Measurements from ENCODE around the gene C1QB. TPM values are rescaled to one million over a fixed set of nuclear protein-coding genes. Genes with fewer than 3 reads are reported as not detected.

The C1QB gene
- polyA plus RNA-seq, 1 donor (not counting 4 experiments of a cell fraction or from before 2014, with no cell fraction given): not detected

DNA sequence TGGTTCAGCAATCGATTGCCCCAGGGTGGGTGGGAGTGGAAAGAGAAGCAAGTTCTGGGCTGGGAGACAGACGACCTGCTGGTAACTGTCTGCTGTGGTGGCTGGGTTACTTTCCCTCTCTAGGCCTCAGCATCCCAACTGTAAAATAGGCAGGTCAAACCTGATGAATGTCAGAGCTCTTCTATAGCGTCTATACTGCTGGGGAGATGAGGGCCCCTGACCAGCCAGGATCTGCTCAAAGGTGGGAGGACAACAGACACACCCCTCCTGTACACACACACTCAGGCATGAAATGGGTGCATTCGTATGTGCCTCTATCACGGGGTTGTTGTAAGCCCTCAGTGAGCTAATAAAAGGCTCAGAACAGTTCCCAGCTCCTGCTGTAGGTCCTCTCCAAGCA is 44.9 kb downstream of the C1QB start:
- no peak for DNase-seq (ENCODE audit: low read depth, low spot score)
- Histone ChIP-seq H4K20me1 (ENCODE audit: control insufficient read depth, extremely low read depth, insufficient read depth, low read length) (no peaks in the 10 kb centered on the region), H3K36me3 (ENCODE audit: control insufficient read depth in 2 of 2, extremely low read depth in 1 of 2, insufficient read depth in 2 of 2, low read length in 2 of 2) (no peaks in the 10 kb centered on the region), H3K4me3 (ENCODE audit: control insufficient read depth in 2 of 3, extremely low read depth in 1 of 3, insufficient read depth in 2 of 3, low read depth in 1 of 3, low read length in 3 of 3) (no peak overlapping the region), H3K27me3 (ENCODE audit: control insufficient read depth, extremely low read depth, insufficient read depth, low read length) (no peaks in the 10 kb centered on the region), H2AFZ (ENCODE audit: control insufficient read depth, low read length) (no peak overlapping the region), H3K79me2 (ENCODE audit: control insufficient read depth, insufficient read depth, low read length) (no peaks in the 10 kb centered on the region), H3K4me2 (ENCODE audit: control insufficient read depth, extremely low read depth, insufficient read depth, low read depth, low read length) (no peak overlapping the region), H3K9ac (ENCODE audit: control insufficient read depth, extremely low read depth, insufficient read depth, low read length) (no peak overlapping the region), H3K4me1 (ENCODE audit: control insufficient read depth, extremely low read depth, insufficient read depth, low read length) (no peaks in the 10 kb centered on the region), H3K27ac (ENCODE audit: control insufficient read depth, insufficient read depth, low read length) (no peak overlapping the region), H3K9me1 (ENCODE audit: control insufficient read depth, extremely low read depth, insufficient read depth, low read length) (no peaks in the 10 kb centered on the region), H3K9me3 (ENCODE audit: control insufficient read depth, low read depth, low read length) (no peaks in the 10 kb centered on the region)
- TF ChIP-seq, protein P1, sequence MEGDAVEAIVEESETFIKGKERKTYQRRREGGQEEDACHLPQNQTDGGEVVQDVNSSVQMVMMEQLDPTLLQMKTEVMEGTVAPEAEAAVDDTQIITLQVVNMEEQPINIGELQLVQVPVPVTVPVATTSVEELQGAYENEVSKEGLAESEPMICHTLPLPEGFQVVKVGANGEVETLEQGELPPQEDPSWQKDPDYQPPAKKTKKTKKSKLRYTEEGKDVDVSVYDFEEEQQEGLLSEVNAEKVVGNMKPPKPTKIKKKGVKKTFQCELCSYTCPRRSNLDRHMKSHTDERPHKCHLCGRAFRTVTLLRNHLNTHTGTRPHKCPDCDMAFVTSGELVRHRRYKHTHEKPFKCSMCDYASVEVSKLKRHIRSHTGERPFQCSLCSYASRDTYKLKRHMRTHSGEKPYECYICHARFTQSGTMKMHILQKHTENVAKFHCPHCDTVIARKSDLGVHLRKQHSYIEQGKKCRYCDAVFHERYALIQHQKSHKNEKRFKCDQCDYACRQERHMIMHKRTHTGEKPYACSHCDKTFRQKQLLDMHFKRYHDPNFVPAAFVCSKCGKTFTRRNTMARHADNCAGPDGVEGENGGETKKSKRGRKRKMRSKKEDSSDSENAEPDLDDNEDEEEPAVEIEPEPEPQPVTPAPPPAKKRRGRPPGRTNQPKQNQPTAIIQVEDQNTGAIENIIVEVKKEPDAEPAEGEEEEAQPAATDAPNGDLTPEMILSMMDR (optimal IDR thresholded peaks at IDR 0.05 in 1 of 3, IDR thresholded peaks at IDR 0.05 in 1 of 3, conservative IDR thresholded peaks at IDR 0.05 in 1 of 3; ENCODE audit: extremely low read depth in 1 of 3, insufficient read depth in 2 of 3, low read length in 3 of 3): no peak
- no peak for TF ChIP-seq EZH2 (IDR thresholded peaks at IDR 0.05; ENCODE audit: low read length)
- dilution Hi-C loops (cut with MboI; ENCODE audit: extremely low pct_ligation_motif_present, low sequenced_read_pairs): no loop called here
- FAIRE-seq: no peak

DNA sequence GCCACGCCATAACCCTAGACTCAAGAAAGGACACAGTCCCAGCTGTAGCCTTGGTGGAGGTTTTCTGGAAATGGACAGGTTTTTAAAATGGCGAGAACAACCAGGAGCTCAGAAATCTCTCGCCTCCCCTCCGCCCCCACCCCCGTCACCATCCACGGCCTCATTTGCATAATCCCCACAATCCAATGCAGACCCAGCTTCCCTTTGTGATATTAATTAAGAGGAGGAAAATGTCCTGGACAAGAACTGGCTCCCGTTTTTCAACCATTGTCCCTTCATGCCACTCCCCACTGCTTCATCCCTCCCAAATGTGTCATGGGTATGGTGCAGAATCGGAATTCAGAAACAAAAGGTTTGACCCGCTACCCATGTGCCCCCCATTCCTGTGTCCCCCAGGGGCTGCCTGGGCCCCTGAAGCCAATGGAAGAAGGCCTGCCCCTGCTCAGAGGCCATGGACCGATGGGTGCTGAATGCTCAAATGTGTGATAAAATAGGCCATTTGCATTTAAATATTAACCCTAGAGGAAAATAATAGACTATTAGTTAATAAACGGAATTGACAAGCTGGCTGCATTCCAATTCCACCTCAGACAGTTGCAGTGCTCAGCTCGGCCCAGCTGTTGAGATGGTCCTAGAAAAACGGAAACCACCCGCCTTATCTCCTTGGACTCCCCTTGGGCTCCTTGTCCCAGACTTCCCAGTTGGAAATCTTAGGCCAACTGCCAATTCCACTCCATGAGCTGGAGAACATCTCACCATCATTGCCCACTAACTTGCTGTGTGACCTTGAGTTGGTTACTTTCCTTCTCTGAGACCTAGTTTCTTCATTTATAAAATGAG is 46.9 kb downstream of the C1QB start:
- H3K4me3 ChIP-seq (ENCODE audit: control insufficient read depth in 2 of 3, extremely low read depth in 1 of 3, insufficient read depth in 2 of 3, low read depth in 1 of 3, low read length in 3 of 3): no peak overlapping the region
- DNase-seq (ENCODE audit: low read depth, low spot score): no peak
- no peak overlapping the region for H3K4me2 ChIP-seq (ENCODE audit: control insufficient read depth, extremely low read depth, insufficient read depth, low read depth, low read length)
- no peaks in the 10 kb centered on the region for H3K4me1 ChIP-seq (ENCODE audit: control insufficient read depth, extremely low read depth, insufficient read depth, low read length)
- dilution Hi-C loops (cut with MboI; ENCODE audit: extremely low pct_ligation_motif_present, low sequenced_read_pairs): no loop called here
- no peaks in the 10 kb centered on the region for H4K20me1 ChIP-seq (ENCODE audit: control insufficient read depth, extremely low read depth, insufficient read depth, low read length)
- no peaks in the 10 kb centered on the region for H3K27me3 ChIP-seq (ENCODE audit: control insufficient read depth, extremely low read depth, insufficient read depth, low read length)
- no peak overlapping the region for H3K9ac ChIP-seq (ENCODE audit: control insufficient read depth, extremely low read depth, insufficient read depth, low read length)
- H3K79me2 ChIP-seq (ENCODE audit: control insufficient read depth, insufficient read depth, low read length): no peaks in the 10 kb centered on the region
- no peaks in the 10 kb centered on the region for H3K9me1 ChIP-seq (ENCODE audit: control insufficient read depth, extremely low read depth, insufficient read depth, low read length)
- H3K27ac ChIP-seq (ENCODE audit: control insufficient read depth, insufficient read depth, low read length): no peak overlapping the region
- no peak for TF ChIP-seq EZH2 (IDR thresholded peaks at IDR 0.05; ENCODE audit: low read length)
- TF ChIP-seq, protein P1 (optimal IDR thresholded peaks at IDR 0.05 in 1 of 3, IDR thresholded peaks at IDR 0.05 in 1 of 3, conservative IDR thresholded peaks at IDR 0.05 in 1 of 3; ENCODE audit: extremely low read depth in 1 of 3, insufficient read depth in 2 of 3, low read length in 3 of 3): no peak
- H3K36me3 ChIP-seq (ENCODE audit: control insufficient read depth in 2 of 2, extremely low read depth in 1 of 2, insufficient read depth in 2 of 2, low read length in 2 of 2): no peaks in the 10 kb centered on the region
- H3K9me3 ChIP-seq (ENCODE audit: control insufficient read depth, low read depth, low read length): no peaks in the 10 kb centered on the region
- FAIRE-seq: no peak
- no peak overlapping the region for H2AFZ ChIP-seq (ENCODE audit: control insufficient read depth, low read length)

Data from keratinocyte (primary cell).